Measurements from ENCODE around the gene NTSR1. TPM values are rescaled to one million over a fixed set of nuclear protein-coding genes. Genes with fewer than 3 reads are reported as not detected.

NTSR1 gene
- total and polyA plus RNA-seq, 8 donors: 0.06 to 15.9 (median 0.28) TPM; not detected in 5

GRCh38 chr20:62698231-62698630 lies 10.4 kb upstream of the NTSR1 start:
- no peak for TF ChIP-seq POLR2AphosphoS5 (IDR thresholded peaks at IDR 0.05)
- no peak for TF ChIP-seq EP300 (IDR thresholded peaks at IDR 0.05)
- no peak for TF ChIP-seq CTCF (IDR thresholded peaks at IDR 0.05)
- no peak for TF ChIP-seq POLR2A (IDR thresholded peaks at IDR 0.05)
- Histone ChIP-seq H3K27me3 (peaks cover 0 to 27% (median 8%) of the 10 kb centered on the region in 3 donors), H3K4me3 (no peak overlapping the region), H3K4me1 (peaks cover 0 to 1% (median 0%) of the 10 kb centered on the region in 4 donors), H3K9me3 (no peaks in the 10 kb centered on the region), H3K27ac (no peak overlapping the region), H3K36me3 (no peaks in the 10 kb centered on the region)
- 86 to 95% (median 92%) methylated on average over 14 of the region's 14 CpGs for WGBS, 5 donors
- no peak for DNase-seq
- intact Hi-C loops (cut with DNase I; ENCODE audit: low total_unique reads): no loop called here

GRCh38 chr20:62699296-62699695 lies 9.3 kb upstream of the NTSR1 start:
- Histone ChIP-seq H3K27ac (no peak overlapping the region), H3K36me3 (no peaks in the 10 kb centered on the region), H3K4me3 (no peak overlapping the region), H3K27me3 (peaks cover 0 to 20% (median 4%) of the 10 kb centered on the region in 3 donors), H3K9me3 (no peaks in the 10 kb centered on the region), H3K4me1 (peaks cover 4 to 12% (median 7%) of the 10 kb centered on the region in 4 donors)
- TF ChIP-seq POLR2AphosphoS5 (IDR thresholded peaks at IDR 0.05) (no peak), POLR2A (IDR thresholded peaks at IDR 0.05) (no peak), CTCF (IDR thresholded peaks at IDR 0.05) (no peak), EP300 (IDR thresholded peaks at IDR 0.05) (no peak)
- WGBS, 5 donors: 91 to 96% (median 95%) methylated on average over 14 to 19 of the region's 19 CpGs
- no peak for DNase-seq
- intact Hi-C loops (cut with DNase I; ENCODE audit: low total_unique reads): no loop called here

GRCh38 chr20:62699741-62700140 lies 8.9 kb upstream of the NTSR1 start:
- no peaks in the 10 kb centered on the region for H3K36me3 ChIP-seq
- H3K9me3 ChIP-seq: no peaks in the 10 kb centered on the region
- TF ChIP-seq EP300 (IDR thresholded peaks at IDR 0.05) (no peak), CTCF (IDR thresholded peaks at IDR 0.05) (no peak), POLR2A (IDR thresholded peaks at IDR 0.05) (no peak), POLR2AphosphoS5 (IDR thresholded peaks at IDR 0.05) (no peak)
- H3K4me1 ChIP-seq: peaks cover 7 to 16% (median 9%) of the 10 kb centered on the region in 4 donors
- intact Hi-C loops (cut with DNase I; ENCODE audit: low total_unique reads): no loop called here
- 81 to 89% (median 84%) methylated on average over 8 to 12 of the region's 12 CpGs for WGBS, 5 donors
- peaks cover 0 to 20% (median 4%) of the 10 kb centered on the region in 3 donors for H3K27me3 ChIP-seq
- no peak for DNase-seq
- H3K4me3 ChIP-seq: no peak overlapping the region
- H3K27ac ChIP-seq: no peak overlapping the region

- no peak for DNase-seq
- H3K4me1 ChIP-seq: peaks cover 7 to 21% (median 12%) of the 10 kb centered on the region in 4 donors
- TF ChIP-seq EP300 (IDR thresholded peaks at IDR 0.05): no peak
- no peak for TF ChIP-seq CTCF (IDR thresholded peaks at IDR 0.05)
- no peak for TF ChIP-seq POLR2A (IDR thresholded peaks at IDR 0.05)
- TF ChIP-seq POLR2AphosphoS5 (IDR thresholded peaks at IDR 0.05): no peak
- intact Hi-C loops (cut with DNase I; ENCODE audit: low total_unique reads): no loop called here
- no peak overlapping the region for H3K27ac ChIP-seq
- H3K36me3 ChIP-seq: no peaks in the 10 kb centered on the region
- H3K27me3 ChIP-seq: peaks cover 0 to 21% (median 0%) of the 10 kb centered on the region in 3 donors
- 87 to 92% (median 90%) methylated on average over 18 of the region's 18 CpGs for WGBS, 5 donors
- no peak overlapping the region for H3K4me3 ChIP-seq
- H3K9me3 ChIP-seq: no peaks in the 10 kb centered on the region
These were observed 8.2 kb upstream of the NTSR1 start for GRCh38 chr20:62700261-62700930.
